Lower lobe of right lung (tissue), 2 donors: Measurements from ENCODE around the gene SPHK1. TPM values are rescaled to one million over a fixed set of nuclear protein-coding genes. Genes with fewer than 3 reads are reported as not detected.

Experiments used
- ATAC-seq, 2 donors: fragments of 200-7000 bp; cut with Tn5 transposase; one replicate each; pipeline ENCODE4 v1.9.1; 2020 to 2022; ENCODE audit warnings: mild to moderate bottlenecking in 2 of 2, moderate library complexity in 2 of 2
- DNase-seq: peaks from one replicate; pipeline ENCODE4 v3.0.0-alpha.2; 2020
- H3K27ac ChIP-seq: fragments of 200-600 bp; one replicate; pipeline ENCODE4 v1.8.0; 2022
- H3K27me3 ChIP-seq: fragments of 200-600 bp; one replicate; pipeline ENCODE4 v1.8.0; 2022; ENCODE audit warnings: low read depth
- H3K36me3 ChIP-seq: fragments of 200-600 bp; one replicate; pipeline ENCODE4 v1.8.0; 2022; ENCODE audit warnings: mild to moderate bottlenecking
- H3K4me1 ChIP-seq: fragments of 200-600 bp; one replicate; pipeline ENCODE4 v1.8.0; 2022
- H3K4me3 ChIP-seq: fragments of 200-600 bp; one replicate; pipeline ENCODE4 v1.8.0; 2022; ENCODE audit warnings: mild to moderate bottlenecking
- H3K9me3 ChIP-seq: fragments of 200-600 bp; one replicate; pipeline ENCODE4 v1.8.0; 2022
- intact Hi-C: fragments of 100-400 bp; cut with DNase I; formaldehyde crosslinking; loops from one replicate; pipeline ENCODE4 v1.11.0; 2022
- total RNA-seq: library from RNA; stranded (reverse); fragmentation: NEBNext Ultra II Directional; extraction: Animal tissue kit (Norgen Biotek cat#: 25700); gene quantifications from one replicate; pipeline ENCODE4 v1.2.1, GENCODE V29; 2021
- TF ChIP-seq, protein P1 (sequence below): fragments of 200-600 bp; IDR thresholded peaks from one replicate; pipeline ENCODE4 v1.8.0; 2022; ENCODE audit warnings: antibody characterized with exemption, mild to moderate bottlenecking
- donor health status: DM: no; HTN: yes; CAD: no; lungs with severe emphysema.

Gene SPHK1
- total RNA-seq, 1 donor from 2014 or later, result 8.2 TPM

DNA sequence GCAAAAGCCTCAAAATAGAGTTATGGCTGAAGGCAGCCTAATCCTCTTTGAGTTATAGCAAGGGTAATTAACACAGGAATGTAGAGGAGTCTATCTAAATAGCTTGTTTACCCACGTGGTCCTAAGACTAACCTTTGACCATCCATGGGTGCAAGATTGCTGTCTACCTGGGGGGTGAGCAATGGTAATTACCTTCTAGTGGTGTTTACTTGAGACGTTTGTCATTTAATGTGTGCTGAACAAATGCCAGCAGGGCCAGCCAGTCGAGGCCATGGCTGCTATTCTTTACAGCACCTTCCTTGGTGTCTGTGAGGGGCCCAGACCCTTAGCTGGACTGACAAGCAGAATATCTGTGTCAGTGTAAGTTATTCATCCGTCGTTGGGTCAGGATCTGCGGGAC, 16.8 kb upstream of the SPHK1 start:
- Histone ChIP-seq H3K27me3 (no peaks in the 10 kb centered on the region), H3K36me3 (no peaks in the 10 kb centered on the region), H3K9me3 (no peaks in the 10 kb centered on the region), H3K4me3 (no peak overlapping the region), H3K4me1 (peaks cover 25% of the 10 kb centered on the region), H3K27ac (no peak overlapping the region)
- TF ChIP-seq, protein P1, sequence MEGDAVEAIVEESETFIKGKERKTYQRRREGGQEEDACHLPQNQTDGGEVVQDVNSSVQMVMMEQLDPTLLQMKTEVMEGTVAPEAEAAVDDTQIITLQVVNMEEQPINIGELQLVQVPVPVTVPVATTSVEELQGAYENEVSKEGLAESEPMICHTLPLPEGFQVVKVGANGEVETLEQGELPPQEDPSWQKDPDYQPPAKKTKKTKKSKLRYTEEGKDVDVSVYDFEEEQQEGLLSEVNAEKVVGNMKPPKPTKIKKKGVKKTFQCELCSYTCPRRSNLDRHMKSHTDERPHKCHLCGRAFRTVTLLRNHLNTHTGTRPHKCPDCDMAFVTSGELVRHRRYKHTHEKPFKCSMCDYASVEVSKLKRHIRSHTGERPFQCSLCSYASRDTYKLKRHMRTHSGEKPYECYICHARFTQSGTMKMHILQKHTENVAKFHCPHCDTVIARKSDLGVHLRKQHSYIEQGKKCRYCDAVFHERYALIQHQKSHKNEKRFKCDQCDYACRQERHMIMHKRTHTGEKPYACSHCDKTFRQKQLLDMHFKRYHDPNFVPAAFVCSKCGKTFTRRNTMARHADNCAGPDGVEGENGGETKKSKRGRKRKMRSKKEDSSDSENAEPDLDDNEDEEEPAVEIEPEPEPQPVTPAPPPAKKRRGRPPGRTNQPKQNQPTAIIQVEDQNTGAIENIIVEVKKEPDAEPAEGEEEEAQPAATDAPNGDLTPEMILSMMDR, result no peak
- DNase-seq (no peak), ATAC-seq (no peak)
- intact Hi-C loops, result no loop called here

GRCh38 chr17:76368545-76368944, 15.9 kb upstream of the SPHK1 start:
- Histone ChIP-seq H3K9me3 (no peaks in the 10 kb centered on the region), H3K27me3 (no peaks in the 10 kb centered on the region), H3K36me3 (no peaks in the 10 kb centered on the region), H3K27ac (no peak overlapping the region), H3K4me3 (no peak overlapping the region), H3K4me1 (peaks cover 18% of the 10 kb centered on the region)
- no peak for ATAC-seq
- intact Hi-C loops, result no loop called here
- no peak for DNase-seq
- TF ChIP-seq, protein P1, result no peak

GRCh38 chr17:76369379-76369778, 15.0 kb upstream of the SPHK1 start:
- ATAC-seq, result no peak
- no peaks in the 10 kb centered on the region for H3K27me3 ChIP-seq
- TF ChIP-seq, protein P1, result no peak
- H3K9me3 ChIP-seq, result no peaks in the 10 kb centered on the region
- H3K4me1 ChIP-seq, result peaks cover 18% of the 10 kb centered on the region
- H3K4me3 ChIP-seq, result no peak overlapping the region
- intact Hi-C loops, result no loop called here
- DNase-seq, result no peak
- no peak overlapping the region for H3K27ac ChIP-seq
- H3K36me3 ChIP-seq, result no peaks in the 10 kb centered on the region

DNA sequence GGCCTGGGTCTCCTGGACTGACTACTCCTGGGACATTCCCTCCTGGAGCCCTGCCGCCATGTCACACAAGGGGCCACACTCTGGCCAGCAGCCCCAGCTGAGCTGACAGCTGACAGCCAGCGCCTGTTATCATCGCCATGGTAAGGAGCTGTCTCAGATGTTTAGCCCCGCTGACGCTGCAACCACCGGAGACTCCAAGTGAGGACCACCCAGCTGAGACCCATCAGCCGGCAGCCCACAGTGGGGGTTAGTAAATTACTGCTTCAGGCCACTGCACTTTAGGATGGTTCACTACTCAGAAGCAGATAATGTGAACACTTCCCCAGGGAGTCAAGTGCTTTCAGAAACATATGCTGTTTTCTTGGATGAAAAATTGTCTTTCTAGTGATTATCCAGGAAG, 14.6 kb upstream of the SPHK1 start:
- no peak overlapping the region for H3K27ac ChIP-seq
- H3K4me1 ChIP-seq, result peaks cover 18% of the 10 kb centered on the region
- no peaks in the 10 kb centered on the region for H3K27me3 ChIP-seq
- H3K36me3 ChIP-seq, result no peaks in the 10 kb centered on the region
- H3K9me3 ChIP-seq, result no peaks in the 10 kb centered on the region
- DNase-seq (peak; percentile 51), ATAC-seq (peak; percentile 34 to 53)
- intact Hi-C loops, result no loop called here
- TF ChIP-seq, protein P1, result no peak
- no peak overlapping the region for H3K4me3 ChIP-seq

DNA sequence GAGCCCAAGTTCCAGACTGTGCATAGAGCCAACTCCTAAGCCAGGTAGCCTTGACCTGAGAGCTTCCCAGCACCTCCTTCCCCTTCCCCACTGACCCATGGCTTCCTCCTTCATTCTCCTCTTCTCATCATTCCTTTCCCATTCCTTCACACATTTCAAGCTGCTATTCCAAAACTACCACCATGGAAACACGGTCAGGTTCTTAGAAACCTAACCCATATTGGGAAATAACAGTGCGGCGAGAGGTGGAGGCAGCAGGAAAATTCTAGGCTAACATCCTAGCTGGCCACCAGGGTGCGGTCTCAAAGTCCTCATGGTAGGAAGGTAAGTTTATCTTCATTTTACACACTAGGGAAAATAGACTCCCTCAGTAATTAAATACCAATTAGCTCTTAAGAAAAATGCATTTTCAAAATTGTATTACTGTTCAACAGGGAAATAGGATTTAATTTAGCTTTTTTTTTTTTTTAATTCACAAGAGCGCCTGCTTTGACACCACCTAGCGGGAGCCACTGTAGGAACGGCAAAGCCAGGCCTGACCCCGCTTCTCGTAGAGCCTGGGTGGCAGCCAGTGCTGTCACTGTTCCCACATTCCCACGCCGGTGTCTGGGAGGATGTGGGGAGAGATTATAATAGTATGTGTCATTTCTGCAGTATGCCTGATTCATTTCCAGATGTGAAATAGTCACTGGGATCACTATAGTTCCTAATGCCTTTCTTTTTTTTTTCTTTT, 14.0 kb upstream of the SPHK1 start:
- DNase-seq (peak; percentile 54), ATAC-seq (peak; percentile 67 to 70)
- Histone ChIP-seq H3K9me3 (no peaks in the 10 kb centered on the region), H3K36me3 (no peaks in the 10 kb centered on the region), H3K4me3 (no peak overlapping the region), H3K4me1 (peaks cover 18% of the 10 kb centered on the region), H3K27me3 (no peaks in the 10 kb centered on the region), H3K27ac (no peak overlapping the region)
- TF ChIP-seq, protein P1, result peak; percentile 55
- intact Hi-C loops, result no loop called here
